HG03432 (cell line): ENCODE data around the gene AGBL3.

ENCODE experiments used
- ATAC-seq: cut with Tn5 transposase; IDR thresholded peaks from one replicate; pipeline ENCODE4 v1.9.1; 2021; ENCODE audit warnings: mild to moderate bottlenecking, moderate library complexity; ENCODE audit not compliant: unreplicated experiment

The AGBL3 gene

DNA sequence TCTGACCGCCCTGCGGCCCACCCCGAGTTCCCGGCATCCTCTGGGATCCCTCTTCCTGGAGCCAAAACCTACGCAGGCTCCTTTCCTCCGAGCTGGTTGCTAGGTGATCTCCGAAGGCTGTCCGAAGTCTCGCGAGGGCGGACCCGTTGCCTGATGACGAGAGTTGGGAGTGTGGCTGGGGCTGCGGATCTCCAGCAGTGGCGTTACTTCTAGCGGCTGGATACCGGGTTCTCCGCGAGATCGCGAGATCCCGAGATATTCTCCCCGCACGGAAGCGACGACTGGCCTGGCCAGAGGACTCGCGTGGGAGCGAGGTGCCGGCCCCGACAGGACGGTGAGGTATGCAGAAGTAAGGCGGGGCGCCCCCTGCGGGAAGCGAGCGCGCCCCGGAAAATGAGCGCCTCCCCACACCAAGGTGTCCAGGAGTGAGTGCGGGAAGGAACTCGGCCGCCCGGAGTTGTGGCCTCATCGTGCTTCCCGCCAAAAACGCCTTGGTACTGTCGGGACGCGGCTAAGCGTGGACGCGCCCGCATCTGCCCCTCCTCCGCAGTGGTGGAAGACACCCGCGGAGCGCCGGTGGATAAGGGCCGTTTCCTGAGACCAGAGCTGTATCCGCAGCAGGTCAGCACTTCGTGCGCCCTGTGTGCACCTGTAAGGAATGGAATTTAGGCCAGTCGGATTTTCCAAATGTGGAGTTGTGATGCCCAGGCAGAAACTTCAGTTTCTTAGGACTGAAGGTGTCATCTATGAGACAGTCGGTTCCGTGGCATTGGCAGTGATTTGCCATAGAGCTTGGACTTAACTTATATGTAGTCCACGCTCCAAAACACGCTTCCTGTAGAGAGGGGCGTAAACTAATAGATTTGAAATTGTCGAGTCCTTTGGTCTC, at the start of gene AGBL3:
Gene AGBL3 (plus strand): TSS at position 146 of the 889 bp plus-strand sequence. CDS start 1,426 bp downstream, outside the sequence.
- ATAC-seq = peak; percentile 95

DNA sequence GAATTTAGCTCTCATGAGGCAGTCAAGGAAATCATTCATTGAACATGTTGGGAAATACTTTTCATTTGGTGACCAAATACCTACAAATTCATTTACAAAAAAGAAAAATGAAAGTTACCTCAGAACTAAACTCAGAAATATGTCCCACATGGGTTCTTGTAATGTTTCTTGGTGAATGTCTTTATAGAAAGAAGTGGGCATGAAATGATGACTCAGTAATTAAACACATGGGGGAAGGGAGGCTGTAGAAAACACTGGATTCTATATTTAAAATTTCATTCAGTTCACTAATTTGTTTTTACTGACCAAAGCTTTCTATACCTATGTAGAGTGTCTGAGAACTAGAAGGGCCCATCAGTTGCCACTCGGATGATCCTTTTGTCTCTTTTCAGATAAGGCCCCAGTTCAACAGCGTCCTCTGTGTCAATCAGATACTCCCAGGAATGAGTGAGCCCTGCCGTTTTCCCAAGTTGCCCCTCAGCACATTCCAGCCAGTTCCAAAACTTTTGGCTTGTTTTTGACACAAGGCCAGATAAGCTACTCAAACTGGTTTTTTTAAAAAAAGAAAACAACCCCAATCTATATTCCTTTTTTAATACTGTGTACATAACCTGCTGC, 49.3 kb upstream of the AGBL3 start:
- ATAC-seq = no peak

DNA sequence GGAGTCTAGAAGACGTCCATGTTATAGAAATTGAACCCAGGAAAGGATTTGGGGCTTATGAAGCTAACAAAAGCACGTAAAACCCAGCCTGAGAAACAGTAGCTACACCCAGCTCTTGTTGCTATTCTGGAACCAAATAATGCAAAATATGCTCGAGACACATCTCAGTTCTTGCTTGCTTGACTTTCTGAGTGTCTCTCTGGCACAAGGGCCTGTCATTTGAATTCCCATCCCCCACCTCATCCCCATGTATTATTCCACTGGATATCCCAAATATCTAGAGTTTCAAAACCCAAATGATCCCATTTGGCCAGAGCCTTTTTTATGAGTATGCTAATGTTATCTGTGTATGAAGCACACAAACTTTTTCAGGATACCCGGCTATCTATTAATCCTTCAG, 48.2 kb upstream of the AGBL3 start:
- ATAC-seq = no peak

DNA sequence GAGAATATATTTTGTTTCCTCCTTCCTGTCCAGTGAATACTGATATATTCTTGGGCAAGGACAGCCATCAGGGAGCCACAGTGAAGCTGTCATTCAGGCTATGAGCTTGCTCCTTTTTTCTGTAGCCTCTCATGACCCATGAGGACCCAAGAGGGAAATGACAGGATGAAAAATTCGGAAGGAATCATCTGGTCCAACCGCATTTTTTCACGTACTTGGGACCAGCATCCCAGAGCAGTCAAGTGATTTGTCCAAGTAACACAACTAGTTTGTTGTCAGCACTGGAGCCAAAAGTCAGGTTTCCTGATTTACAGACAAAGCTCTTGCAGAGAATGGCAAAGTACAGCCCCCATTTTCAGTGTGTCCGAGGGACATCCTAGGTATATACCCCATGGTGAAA, 47.2 kb upstream of the AGBL3 start:
- ATAC-seq = no peak

DNA sequence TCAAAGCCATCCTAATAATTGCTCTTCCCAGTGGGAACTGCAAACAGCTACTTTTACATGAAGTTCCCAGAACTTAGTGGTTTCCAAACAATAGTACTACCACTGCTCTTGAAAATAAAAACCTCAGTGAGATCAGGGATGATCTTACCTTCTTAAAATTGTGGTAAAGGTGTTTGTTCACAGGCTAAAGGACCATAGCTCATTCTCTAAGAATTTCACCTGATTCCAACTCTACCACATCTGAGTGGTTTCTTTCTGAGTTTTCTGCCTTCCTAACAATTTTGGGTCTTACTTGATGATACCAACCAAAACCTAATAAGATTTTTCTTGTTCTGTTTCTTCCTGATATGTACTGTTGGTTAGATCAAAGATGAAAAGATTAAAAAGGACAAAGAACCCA, 45.6 kb upstream of the AGBL3 start:
- ATAC-seq = no peak

DNA sequence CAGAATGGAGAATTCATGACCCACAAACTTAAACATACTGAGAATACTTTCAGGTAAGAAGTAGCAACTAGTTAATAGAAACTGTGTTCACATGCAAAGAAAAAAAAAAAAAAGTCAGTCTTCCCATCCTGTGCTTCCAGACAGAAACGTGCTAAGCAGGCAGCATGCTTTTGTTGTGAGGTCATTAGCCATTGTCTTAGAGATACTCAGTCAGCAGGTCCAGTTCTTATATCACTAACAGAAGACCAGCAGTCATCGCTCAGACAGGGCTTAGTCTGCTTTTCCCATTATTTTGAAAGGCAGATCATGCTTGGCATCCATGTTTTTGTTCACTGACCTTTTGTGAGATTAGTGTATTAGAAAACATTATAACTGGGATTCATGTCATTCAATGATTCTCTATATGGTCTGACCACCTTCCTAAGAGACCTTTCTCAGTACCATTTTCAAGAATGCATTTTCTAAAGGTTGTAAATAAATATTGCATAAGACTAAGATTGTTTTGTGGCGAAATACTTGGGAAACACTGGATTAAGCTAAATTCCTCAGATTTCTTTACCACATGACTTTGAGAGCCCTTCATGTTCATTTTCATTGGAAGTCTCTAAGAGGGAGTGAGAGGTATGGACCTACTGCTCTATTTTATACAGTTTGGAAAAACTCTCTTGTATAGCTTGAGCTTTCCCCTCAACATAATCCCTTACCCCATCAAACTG, 45.0 kb upstream of the AGBL3 start:
- ATAC-seq = no peak

DNA sequence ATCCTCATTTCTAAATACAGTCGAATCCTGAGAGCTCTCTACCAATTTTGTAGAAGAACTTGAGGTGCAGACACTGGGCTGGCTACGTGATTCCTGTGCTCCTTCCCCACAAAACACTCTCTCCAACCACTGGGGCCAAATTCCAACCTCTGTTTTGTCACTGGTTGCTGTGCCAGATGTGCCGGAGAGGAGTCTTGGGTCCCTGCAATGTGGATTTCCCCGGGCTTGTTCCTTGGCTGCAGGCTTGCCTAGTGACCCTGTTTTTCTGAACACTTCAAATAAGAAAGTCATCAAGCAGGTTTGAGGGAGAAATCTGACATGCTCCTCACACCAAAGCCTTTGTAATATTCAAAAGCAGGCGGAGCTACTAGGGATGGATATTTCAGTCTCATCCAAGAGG, 44.4 kb upstream of the AGBL3 start:
- ATAC-seq = no peak

DNA sequence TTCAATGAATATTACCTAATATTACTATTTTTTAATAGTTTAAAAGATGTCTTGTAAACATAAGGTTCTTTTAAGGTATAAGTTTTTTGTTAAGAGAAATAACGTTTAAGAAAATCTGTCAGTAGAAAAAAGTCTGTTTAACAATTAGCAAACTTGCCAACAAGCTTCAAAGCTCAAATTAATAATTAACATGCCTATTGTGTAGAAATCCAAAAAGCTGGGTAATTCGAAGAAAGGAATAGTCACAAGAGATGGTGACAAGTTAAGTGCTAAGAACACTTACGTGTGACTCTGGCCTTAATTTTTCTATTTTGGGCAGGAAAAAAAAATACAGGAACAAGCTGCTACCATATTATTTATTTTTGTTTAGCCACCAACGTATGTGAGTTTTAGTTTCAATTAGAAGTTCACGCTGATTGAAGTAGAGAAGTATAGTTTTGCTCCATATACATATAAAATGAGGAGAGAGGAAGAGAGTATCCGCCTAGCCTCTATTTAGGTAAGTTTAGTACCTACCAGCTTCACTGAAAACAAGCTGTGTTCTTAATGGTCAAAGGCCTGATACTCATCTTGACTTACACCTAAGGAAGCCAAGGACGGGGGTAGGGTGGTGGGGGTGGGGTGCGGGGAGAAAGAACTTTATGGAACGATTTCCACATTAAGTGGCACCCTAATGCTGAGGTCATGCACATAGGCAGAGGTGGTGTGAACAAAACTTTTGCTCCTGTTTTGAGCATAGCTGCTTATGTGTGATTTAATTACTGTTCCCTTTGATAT, 43.4 kb upstream of the AGBL3 start:
- ATAC-seq = no peak

DNA sequence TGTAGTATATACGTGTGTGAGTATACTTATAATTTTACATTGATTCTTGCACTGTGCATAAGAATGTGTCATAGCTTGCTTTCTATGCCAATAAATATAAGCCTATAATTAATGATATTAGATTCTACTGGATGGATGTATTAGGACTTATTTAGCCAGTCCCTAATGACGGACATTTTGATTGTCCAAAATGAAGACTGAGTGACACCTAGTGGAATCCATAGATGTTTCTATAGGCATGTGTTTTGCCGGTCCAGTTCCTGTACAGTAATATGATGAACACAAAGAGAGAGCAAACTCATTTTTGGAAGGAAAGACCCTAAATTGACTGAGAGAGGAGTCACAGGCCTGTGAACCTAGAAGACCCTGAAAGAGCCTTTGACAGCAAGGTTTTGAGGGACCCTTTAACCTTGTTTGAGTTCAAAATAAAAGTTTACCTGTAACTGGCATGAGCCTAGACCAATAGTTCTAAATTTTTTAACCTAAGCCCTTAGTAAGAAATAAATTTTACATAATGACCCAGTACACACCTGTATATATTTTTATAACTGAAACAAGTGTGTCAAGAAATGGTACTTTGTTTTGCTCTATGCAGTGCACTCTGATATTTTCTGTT, 42.4 kb upstream of the AGBL3 start:
- ATAC-seq = peak; percentile 79

DNA sequence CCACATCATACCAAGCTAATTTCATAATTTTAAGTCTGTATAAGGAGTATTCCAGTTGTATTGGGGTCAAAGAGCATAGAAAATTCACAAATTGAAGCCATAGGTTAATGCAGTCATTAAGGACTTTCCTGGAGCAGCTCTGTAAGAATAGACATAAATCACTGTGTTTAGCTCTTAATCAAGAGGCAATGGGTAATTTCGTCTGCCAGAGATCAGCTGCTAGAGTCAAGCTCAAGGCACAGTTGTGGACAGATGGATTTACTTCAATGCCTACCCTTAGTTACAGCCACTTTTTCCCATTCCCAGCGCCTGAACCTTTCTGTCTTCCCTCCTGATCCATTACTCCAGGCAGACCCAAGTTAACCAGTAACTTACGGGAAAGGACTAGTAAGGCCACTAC, 40.6 kb upstream of the AGBL3 start:
- no peak for ATAC-seq

DNA sequence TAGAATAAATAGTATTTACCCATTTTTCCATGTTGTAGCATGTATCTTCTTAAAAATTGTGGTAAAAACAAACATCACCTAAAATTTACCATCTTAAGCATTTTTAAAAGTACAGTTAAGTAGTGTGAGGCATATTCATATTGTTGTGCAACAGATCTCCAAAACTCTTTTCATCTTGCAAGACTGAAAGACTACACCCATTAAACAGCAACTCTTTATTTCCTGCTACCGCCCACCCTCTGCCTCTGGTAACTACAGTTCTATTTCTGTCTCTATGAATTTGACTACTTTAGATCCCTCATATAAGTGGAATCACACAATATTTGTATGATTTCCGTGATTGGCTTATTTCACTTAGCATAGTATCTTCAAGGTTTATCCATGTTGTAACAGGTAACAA, 40.0 kb upstream of the AGBL3 start:
- ATAC-seq = peak; percentile 51

DNA sequence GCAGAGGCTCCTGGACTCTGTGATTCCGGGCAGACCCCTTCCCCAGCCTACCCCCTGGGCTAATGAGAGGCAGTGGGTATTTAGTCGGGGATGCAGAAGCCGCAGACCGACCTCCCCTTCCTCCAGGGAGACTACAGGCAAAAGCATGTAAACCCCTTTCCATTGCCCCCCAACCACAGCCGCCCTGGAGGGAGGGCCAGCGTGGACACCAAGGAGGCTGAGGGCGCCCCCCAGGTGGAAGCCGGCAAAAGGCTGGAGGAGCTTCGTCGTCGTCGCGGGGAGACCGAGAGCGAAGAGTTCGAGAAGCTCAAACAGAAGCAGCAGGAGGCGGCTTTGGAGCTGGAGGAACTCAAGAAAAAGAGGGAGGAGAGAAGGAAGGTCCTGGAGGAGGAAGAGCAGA, 39.0 kb upstream of the AGBL3 start:
- ATAC-seq = no peak

DNA sequence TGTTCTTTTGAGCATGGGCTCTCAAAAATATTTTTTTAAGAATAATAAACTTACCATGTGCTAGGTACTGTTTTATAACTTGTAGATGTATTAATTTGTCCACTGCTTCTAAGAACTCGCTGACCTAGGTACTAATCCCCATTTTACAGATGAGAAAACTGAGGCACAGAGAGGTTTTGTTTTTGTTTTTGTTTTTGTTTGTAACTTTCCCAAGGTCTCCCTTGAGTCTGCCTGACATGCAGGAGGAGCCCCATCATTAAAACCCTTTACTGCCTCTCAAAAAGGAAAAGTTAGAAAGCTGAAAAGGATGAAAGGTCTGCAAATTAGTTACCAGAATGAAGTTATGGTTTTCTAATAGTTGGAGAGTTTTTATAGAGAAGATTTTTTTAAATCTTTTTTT, 38.5 kb upstream of the AGBL3 start:
- no peak for ATAC-seq

DNA sequence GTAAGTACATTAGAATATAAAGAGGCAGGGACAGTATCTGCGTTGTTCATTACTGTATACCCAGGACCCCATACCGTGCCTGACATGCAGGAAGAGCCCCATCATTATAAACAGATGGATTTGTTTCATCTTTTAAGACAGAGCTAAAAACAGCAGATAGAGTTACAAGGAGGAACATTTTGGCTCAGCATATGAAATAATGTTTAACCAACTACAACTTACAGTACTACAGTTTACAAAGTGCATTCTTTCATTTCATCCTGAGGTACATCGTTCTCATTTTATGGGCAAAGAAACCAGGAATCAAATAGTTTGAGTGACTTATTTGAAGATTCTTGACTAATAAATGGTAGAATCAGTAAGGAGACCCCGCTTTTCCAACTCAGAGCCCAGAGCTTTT, 38.1 kb upstream of the AGBL3 start:
- ATAC-seq = no peak

DNA sequence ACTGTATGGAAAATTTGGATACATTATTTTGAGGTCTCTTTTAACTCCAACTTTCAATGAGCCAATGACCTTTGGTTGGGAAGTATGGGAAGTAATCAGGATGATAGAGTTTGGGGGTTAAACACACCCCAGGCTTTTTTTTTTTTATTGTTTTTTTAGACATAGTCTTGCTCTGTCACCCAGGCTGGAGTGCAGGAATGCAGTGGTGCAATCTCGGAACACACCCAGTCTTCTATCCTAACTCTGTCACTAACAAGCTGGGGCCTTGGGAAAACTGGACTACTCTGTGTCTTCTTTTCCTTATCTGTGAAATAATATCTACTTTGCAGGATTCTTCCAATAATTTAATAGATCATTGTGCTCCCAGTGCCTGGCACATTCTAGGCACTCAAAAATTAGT, 37.6 kb upstream of the AGBL3 start:
- ATAC-seq = no peak

DNA sequence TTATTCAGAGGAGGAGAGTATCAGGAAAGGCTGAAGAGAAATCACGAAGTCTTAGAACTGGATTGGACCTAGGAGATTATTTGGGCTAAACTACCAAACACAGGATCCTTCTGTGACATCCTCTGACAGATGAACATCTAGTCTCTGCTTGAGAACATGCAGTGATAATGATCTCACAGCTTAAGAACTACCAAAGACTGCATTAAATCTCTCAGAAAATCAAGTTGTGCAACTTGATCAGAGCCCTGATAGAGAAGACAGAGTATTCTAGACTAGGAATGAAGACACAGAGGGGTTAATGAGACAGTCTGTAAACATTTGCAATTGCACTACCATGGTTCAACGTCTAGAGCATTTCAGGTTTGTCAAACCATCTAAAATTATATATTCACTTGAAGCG, 37.1 kb upstream of the AGBL3 start:
- no peak for ATAC-seq

DNA sequence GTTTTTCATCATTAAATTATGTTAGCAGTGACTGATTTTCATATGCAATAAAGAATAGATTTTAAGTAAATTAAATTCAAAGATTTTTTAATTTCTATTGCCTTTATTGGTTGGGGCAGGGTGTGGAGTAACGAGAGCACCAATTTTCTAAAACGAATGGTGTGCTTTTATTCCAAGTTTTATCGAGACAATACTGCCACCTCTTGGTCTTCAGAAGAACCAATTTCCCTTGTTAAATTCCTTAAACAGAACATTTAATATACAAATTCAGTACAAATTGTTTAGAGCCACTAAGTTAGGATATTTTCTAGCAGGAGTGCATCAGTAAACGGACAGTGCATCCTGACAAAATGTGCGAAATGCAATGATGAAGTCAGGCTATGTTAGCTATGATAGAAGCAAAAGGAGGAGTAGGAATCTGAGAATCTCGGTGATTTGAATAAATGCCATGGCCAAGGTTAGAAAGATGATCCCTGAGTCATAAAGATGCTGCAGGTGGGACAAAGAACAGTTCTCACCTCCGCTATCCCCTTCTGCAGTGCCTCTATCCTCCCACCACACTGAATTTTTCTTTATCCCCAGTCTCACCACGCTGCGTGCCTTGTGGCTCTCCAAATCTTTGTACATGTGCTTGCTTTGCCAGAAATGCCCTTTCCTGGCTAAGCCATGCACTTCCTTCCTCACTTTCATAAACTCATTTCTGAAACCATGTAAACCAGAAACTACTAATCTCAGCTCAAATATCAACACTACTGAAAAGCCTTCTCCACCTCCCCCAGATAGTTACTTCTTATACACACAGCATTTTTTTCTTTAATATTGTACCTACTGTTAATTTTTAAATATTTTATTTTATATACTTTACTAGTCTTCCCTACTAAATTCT, 31.9 kb upstream of the AGBL3 start:
- no peak for ATAC-seq

DNA sequence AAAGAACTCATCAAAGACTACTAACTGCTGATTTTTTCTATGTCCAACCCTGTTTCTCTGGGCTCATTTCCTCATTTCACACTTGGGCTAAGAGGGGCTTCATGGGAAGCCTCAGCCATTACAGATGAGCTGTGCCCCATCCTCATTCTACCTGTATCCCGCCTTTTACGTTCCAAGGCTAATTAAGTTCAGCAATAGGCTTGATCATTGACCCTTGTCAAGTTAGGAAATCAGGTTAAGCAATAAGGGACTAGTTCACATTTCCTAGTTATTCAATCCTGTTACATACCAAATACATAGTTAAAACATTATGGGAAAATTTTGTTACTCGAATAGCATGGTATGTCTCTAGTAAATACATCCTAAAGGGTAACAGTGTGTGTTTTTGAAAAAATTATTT, 29.3 kb upstream of the AGBL3 start:
- no peak for ATAC-seq

DNA sequence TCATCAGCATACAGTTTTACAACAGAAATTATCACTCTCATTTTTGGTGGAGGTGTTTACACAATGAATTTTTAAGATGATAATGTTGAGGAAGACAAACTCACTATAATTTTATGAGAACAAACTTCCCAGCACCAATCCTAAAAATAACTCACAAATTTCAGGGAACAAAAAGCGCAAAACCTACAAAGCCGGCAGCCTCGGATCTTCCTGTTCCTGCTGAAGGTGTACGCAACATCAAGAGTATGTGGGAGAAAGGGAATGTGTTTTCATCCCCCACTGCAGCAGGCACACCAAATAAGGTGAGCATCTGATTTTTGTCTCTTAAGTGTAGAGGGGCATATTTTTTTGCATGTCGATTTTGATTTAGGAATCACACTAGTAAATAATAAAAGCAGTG, 26.5 kb upstream of the AGBL3 start:
- no peak for ATAC-seq
